ENCODE measurements around the gene ANO6. TPM values are rescaled to one million over a fixed set of nuclear protein-coding genes. Genes with fewer than 3 reads are reported as not detected.

Gene ANO6
- total RNA-seq, 2 experiments from 2014 or later: 19.0 to 21.4 TPM

DNA sequence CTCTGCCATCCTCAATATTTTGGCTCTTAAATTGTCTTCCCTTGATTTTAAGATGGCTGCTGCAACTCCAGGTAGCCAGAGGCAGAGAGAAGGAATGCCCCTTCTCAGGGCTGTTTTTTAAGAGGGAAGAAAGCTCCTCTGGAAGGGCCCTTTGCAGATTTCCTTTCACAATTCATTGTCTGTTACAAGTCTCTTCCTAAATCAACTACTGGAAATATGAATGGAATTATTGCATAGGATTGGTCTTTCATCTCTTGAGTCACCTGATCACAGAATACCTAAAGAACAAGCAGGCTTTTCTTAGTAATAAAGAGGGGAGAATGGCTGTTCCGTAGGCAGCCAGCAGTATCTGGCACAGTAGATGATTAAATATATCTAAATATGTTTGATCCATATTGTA lies 118.5 kb downstream of the ANO6 start:
- H3K27me3 Mint-ChIP-seq: no peaks in the 10 kb centered on the region
- H3K4me1 Mint-ChIP-seq (ENCODE audit: low read depth): no peaks in the 10 kb centered on the region
- H3K36me3 Mint-ChIP-seq: peaks cover 15% of the 10 kb centered on the region
- no peaks in the 10 kb centered on the region for H3K9me3 Mint-ChIP-seq
- CTCF ChIA-PET: no interaction called here
- H3K27ac Mint-ChIP-seq: no peak overlapping the region
- no peak overlapping the region for H3K4me3 Mint-ChIP-seq
- POLR2A ChIA-PET: no interaction called here
- DNase-seq: no peak
- intact Hi-C loops (cut with micrococcal nuclease): no loop called here

DNA sequence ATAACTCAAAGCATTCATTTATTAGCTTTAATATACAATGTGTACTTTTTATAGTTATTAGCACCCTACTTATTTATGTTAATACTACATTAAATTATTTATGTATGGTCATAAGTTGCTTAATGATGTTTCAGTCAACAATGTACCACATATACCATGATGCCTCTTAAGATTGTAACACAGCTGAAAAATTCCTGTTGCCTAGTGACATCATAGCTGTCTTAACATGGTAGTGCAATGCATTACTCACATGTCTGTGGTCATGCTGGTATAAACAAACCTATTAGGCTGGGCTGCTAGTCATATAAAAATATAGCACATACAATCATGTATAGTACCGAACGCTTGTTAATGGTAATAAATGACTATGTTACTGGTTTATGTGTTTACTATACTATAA lies 120.4 kb downstream of the ANO6 start:
- intact Hi-C loops (cut with micrococcal nuclease): no loop called here
- Mint-ChIP-seq H3K9me3 (no peaks in the 10 kb centered on the region), H3K27ac (no peak overlapping the region), H3K4me3 (no peak overlapping the region), H3K4me1 (ENCODE audit: low read depth) (no peaks in the 10 kb centered on the region), H3K36me3 (peaks cover 16% of the 10 kb centered on the region), H3K27me3 (no peaks in the 10 kb centered on the region)
- POLR2A ChIA-PET: no interaction called here
- CTCF ChIA-PET: interaction anchor here (0.7 kb wide), 1 partner anchor 107 kb away, joined by 3 read pairs; no protein-coding TSS in a partner anchor
- DNase-seq: no peak

DNA sequence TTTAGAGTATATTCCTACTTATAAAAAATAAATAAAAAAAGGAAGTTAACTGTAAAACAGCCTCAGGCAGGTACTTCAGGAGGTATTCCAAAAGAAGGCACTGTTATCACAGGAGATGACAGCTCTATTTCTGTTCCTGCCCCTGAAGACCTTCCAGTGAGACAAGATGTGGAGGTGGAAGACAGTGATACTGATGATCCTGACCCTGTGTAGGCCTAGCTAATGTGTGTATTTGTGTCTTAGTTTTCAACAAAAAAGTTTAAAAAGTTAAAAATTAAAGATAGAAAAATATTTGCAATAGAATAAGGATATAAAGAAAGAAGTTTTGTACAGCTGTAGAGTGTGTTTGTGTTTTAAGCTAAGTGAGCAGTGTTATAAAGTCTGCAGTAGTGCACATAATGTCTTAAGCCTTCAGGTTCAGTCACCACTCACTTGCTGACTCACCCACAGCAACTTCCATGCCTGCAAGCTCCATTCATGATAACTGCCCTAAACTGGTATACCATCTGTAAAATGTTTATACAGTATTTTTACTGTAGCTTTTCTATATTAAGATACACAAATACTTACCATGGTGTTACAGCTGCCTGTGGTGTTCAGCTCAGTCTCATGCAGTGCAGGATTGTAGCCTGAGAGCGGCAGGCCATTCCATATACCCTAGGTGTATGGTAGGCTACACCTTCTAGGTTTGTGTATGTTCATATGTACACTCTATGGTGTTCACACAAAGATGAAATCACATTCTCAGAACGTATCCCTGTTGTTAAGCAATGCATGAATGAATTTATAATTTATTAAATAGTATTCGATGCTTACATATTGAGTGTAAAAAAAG lies 121.1 kb downstream of the ANO6 start:
- Mint-ChIP-seq H3K4me1 (ENCODE audit: low read depth) (no peaks in the 10 kb centered on the region), H3K9me3 (no peaks in the 10 kb centered on the region), H3K27me3 (no peaks in the 10 kb centered on the region), H3K36me3 (peaks cover 13% of the 10 kb centered on the region), H3K4me3 (no peak overlapping the region), H3K27ac (no peak overlapping the region)
- ChIA-PET POLR2A (no interaction called here), CTCF (interaction anchor here (0.5 kb wide), 1 partner anchor 115 kb away, joined by 3 read pairs; no protein-coding TSS in a partner anchor)
- DNase-seq: no peak
- intact Hi-C loops (cut with micrococcal nuclease): no loop called here

DNA sequence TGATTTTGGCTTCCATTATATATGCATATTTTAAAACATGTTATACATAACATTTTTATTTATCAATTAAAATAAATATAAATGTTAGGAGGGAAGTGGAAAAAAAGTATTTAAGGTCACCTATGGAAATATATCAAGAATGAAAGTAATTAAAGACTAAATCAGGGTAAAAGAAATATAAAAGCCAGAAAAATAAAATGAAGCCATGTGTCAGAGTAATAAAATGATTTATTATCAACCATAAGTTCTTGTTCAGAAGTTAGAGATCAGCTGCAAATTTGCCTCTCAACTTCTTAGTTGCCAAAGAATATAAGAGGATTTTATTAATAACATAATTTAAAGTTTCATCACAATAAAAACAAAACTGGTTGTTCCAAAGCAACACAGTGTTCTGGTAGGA lies 121.9 kb downstream of the ANO6 start:
- Mint-ChIP-seq H3K9me3 (no peaks in the 10 kb centered on the region), H3K4me3 (no peak overlapping the region), H3K27ac (no peak overlapping the region), H3K4me1 (ENCODE audit: low read depth) (no peaks in the 10 kb centered on the region), H3K27me3 (no peaks in the 10 kb centered on the region), H3K36me3 (peaks cover 7% of the 10 kb centered on the region)
- no peak for DNase-seq
- ChIA-PET POLR2A (no interaction called here), CTCF (interaction anchor here (0.5 kb wide), 1 partner anchor 116 kb away, joined by 3 read pairs; no protein-coding TSS in a partner anchor)
- intact Hi-C loops (cut with micrococcal nuclease): no loop called here

DNA sequence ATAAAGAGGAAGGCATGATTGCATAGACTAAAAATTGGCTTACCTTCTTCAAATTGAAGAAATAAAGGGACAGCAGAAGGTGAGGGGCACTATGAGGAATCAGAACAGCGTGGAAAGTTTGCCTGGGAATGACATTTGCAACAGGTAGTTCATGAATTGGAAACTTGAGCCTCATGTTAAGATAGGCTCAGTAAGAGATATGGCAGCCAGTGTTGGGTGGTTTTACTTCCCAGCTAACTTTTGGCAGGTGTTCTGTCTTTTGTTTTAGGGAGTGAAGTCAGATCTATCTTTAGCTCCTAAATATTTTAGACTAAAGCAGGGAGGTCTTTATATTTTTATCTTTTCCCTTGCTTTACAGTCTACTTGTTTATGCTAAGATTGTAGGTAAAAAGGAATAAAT lies 122.4 kb downstream of the ANO6 start:
- intact Hi-C loops (cut with micrococcal nuclease): no loop called here
- CTCF ChIA-PET: no interaction called here

DNA sequence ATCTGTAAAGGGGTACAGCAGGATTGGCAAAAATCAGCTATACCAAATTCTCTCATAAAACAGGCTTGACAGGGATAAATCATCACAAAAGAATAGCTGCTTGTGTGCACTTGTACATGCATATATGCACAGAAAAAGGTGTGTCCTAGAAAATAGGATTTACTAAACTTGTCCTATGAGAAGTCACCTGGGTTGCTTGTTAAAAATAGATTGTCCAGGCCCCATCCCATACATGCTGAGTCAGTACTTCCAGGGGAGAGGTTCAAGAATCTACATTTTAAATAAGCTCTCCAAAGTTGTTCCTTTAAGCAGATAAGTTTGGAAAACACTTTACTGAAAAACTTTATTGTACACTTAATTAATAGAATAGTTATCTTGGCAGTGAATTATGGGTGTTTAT lies 123.1 kb downstream of the ANO6 start:
- Mint-ChIP-seq H3K27me3 (no peaks in the 10 kb centered on the region), H3K4me1 (ENCODE audit: low read depth) (no peaks in the 10 kb centered on the region), H3K4me3 (no peak overlapping the region), H3K36me3 (peaks cover 7% of the 10 kb centered on the region), H3K9me3 (no peaks in the 10 kb centered on the region), H3K27ac (no peak overlapping the region)
- no peak for DNase-seq
- intact Hi-C loops (cut with micrococcal nuclease): no loop called here
- ChIA-PET CTCF (no interaction called here), POLR2A (interaction anchor here (0.5 kb wide), 1 partner anchor 415 kb away, joined by 4 read pairs; no protein-coding TSS in a partner anchor)

More for the DNA sequence above, 122.4 kb downstream of the ANO6 start:
- Mint-ChIP-seq H3K4me3 (no peak overlapping the region), H3K27me3 (no peaks in the 10 kb centered on the region), H3K9me3 (no peaks in the 10 kb centered on the region), H3K36me3 (peaks cover 7% of the 10 kb centered on the region), H3K27ac (no peak overlapping the region), H3K4me1 (ENCODE audit: low read depth) (no peaks in the 10 kb centered on the region)
- POLR2A ChIA-PET: no interaction called here
- no peak for DNase-seq

DNA sequence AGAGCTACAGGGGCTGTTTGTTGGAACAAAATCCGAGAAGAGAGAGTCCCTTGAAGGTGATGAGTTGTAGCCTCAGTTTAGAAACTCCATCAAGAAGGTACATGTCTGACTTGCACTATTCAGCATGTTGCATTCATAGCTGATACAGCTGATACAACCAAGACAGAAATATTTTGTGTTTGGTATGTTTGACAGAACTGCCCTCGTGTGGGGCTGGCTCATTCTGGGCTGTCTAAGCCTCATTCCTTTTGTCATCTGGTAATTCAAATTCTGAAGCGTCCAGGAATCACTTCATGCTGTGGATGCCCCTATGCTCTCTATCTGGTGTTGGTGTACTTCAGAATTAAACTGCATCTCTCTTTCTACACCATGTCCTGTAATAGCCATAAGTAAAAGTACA lies 126.3 kb downstream of the ANO6 start:
- Mint-ChIP-seq H3K9me3 (no peaks in the 10 kb centered on the region), H3K36me3 (peaks cover 6% of the 10 kb centered on the region), H3K27me3 (no peaks in the 10 kb centered on the region), H3K4me1 (ENCODE audit: low read depth) (no peaks in the 10 kb centered on the region), H3K4me3 (no peak overlapping the region), H3K27ac (no peak overlapping the region)
- DNase-seq: no peak
- ChIA-PET POLR2A (no interaction called here), CTCF (no interaction called here)
- intact Hi-C loops (cut with micrococcal nuclease): no loop called here

DNA sequence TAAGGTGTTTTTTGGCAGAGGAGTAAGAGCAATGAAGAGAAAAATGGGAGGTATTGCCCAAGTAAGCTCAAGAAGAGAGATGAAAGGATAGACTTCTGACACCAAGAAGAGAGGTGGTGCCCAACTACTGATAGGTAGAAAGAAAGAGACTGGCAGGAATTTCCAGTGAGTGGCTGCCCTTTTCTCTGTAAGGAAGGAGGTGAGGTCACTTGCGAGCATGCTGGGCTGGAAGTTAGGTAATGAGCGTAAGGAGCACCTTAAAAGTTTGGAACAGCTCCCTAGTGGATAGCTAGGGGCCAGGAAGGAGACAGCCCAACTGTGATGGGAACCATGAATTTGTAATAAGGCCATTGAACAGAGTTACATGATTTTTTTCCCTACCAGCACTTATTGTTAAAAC lies 127.0 kb downstream of the ANO6 start:
- Mint-ChIP-seq H3K36me3 (peaks cover 7% of the 10 kb centered on the region), H3K27ac (no peak overlapping the region), H3K9me3 (no peaks in the 10 kb centered on the region), H3K27me3 (no peaks in the 10 kb centered on the region), H3K4me1 (ENCODE audit: low read depth) (no peaks in the 10 kb centered on the region), H3K4me3 (no peak overlapping the region)
- ChIA-PET POLR2A (no interaction called here), CTCF (no interaction called here)
- DNase-seq: no peak
- intact Hi-C loops (cut with micrococcal nuclease): no loop called here

DNA sequence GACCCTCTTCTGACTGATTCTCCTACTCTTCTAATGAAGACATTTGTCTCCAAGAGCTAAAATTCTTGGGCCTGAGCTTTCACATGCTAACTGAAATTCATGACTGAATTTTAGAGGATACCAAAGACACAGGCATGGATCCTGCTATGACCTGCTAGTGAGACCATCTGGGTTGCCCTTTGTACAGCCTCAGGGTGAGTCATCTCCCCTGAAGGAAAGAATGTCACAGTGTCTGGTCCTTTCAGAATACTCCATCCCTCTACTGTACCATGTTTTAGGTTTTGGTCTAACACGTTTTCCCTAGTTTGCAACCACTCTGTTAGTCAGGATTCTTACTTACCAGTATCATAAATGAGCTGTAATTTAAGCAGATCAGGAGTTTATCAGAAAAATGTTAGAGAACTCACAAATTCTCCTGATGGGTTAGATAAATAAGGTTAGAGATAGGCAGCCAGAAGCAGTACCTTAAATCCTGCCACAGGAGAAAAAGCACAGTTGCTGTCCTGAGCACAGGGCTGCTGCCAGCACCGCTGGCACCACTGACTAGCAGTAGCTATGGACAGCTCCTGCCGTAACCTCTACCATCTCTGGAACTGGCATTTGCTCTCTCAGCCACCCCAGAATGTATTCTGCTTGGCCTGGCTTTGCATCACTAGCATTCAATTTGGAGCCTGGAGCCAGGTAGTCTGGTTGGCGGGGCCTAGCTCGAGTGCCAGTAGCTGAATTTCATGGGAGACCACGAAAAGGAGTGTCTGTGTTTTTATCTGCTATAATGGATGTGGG lies 127.6 kb downstream of the ANO6 start:
- H3K9me3 Mint-ChIP-seq: no peaks in the 10 kb centered on the region
- H3K27ac Mint-ChIP-seq: no peak overlapping the region
- H3K27me3 Mint-ChIP-seq: no peaks in the 10 kb centered on the region
- ChIA-PET CTCF (no interaction called here), POLR2A (no interaction called here)
- intact Hi-C loops (cut with micrococcal nuclease): no loop called here
- H3K4me1 Mint-ChIP-seq (ENCODE audit: low read depth): no peaks in the 10 kb centered on the region
- peaks cover 13% of the 10 kb centered on the region for H3K36me3 Mint-ChIP-seq
- DNase-seq: no peak
- no peak overlapping the region for H3K4me3 Mint-ChIP-seq

DNA sequence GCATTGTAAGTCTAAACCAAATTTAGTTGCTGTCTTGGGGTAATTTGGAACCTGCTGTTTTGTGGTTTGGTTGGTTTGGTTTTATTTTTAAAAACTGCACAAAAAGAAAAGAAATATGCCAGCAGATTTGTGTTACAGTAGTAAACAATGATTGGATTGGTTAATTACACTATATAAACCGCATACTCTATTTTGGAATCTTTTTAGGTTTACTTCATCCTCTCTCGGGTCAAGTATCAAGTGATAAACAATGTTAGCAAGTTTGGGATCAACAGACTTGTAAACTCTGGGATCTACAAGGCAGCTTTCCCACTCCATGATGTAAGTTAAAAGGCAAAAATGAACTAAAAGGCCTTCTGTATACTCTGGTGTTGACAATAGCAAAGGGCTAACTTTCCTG lies 132.4 kb downstream of the ANO6 start:
- Mint-ChIP-seq H3K27me3 (no peaks in the 10 kb centered on the region), H3K27ac (no peak overlapping the region), H3K4me1 (ENCODE audit: low read depth) (no peaks in the 10 kb centered on the region), H3K4me3 (no peak overlapping the region), H3K36me3 (peaks cover 45% of the 10 kb centered on the region), H3K9me3 (no peaks in the 10 kb centered on the region)
- ChIA-PET POLR2A (no interaction called here), CTCF (no interaction called here)
- intact Hi-C loops (cut with micrococcal nuclease): no loop called here
- DNase-seq: no peak

DNA sequence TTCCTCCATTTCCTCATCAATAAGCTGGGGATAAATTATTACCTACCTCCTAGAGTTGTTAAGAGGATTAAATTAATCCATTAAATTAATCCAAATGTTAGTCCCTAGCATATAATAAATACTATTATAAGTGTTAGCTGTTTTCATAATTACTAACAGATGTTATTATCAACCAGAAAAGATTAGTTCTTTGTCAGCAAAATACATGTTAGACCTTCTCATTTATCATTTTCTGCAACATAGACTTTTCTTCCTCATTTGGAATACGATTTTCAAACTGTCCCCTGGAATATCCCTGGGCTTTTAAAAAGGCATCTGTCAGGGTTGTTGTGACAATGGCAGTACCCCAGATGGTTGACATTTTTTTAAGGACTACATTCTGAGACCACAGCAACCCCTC lies 133.1 kb downstream of the ANO6 start:
- H3K36me3 Mint-ChIP-seq: peaks cover 48% of the 10 kb centered on the region
- no peak for DNase-seq
- no peak overlapping the region for H3K27ac Mint-ChIP-seq
- ChIA-PET POLR2A (no interaction called here), CTCF (no interaction called here)
- peaks cover 4% of the 10 kb centered on the region for H3K4me1 Mint-ChIP-seq (ENCODE audit: low read depth)
- intact Hi-C loops (cut with micrococcal nuclease): no loop called here
- no peaks in the 10 kb centered on the region for H3K9me3 Mint-ChIP-seq
- H3K27me3 Mint-ChIP-seq: no peaks in the 10 kb centered on the region
- no peak overlapping the region for H3K4me3 Mint-ChIP-seq

DNA sequence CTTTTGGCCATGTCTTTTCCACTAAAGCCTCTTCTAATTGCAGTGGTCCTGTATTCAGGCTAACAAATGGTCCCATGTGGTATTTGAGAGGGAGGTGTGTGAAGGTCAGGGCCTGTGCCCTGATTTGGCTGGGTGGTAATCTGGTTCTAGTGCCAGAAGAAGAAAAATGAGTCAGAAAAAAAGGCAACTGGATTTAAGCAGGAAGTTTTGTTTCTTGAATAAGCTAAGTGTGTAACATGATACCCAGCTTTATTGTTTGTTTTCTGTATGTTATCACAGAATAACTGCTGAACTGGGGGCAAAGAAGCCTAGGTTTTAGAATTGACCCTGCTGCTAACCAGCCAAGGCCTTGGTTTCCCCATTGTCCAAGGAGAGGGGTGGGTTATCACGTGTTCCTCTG lies 134.0 kb downstream of the ANO6 start:
- Mint-ChIP-seq H3K4me1 (ENCODE audit: low read depth) (peaks cover 10% of the 10 kb centered on the region), H3K4me3 (no peak overlapping the region), H3K36me3 (peaks cover 48% of the 10 kb centered on the region), H3K27me3 (no peaks in the 10 kb centered on the region), H3K9me3 (no peaks in the 10 kb centered on the region), H3K27ac (no peak overlapping the region)
- DNase-seq: no peak
- ChIA-PET CTCF (interaction anchor here (0.6 kb wide), 1 partner anchor 59 kb away, joined by 4 read pairs; no protein-coding TSS in a partner anchor), POLR2A (no interaction called here)
- intact Hi-C loops (cut with micrococcal nuclease): no loop called here

DNA sequence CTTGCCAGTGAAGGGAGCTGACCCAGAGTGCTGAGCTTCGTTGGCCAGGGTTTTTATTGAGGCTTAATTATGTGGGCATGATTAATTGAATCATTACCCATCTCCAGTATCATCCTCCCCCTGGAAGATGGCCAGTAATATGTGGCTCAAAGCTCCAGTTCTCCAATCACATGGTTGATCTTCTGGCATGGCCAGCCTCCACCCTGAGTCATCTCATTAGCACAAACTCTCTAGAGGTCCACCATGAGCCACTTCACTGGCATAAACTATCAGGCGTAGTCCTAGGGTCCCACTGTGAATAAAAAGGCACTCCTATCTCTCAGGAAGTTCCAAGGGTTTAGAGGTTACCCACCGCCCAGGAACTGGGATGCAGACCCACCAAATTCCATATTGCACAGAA lies 135.0 kb downstream of the ANO6 start:
- H3K4me3 Mint-ChIP-seq: no peak overlapping the region
- peaks cover 54% of the 10 kb centered on the region for H3K36me3 Mint-ChIP-seq
- peaks cover 14% of the 10 kb centered on the region for H3K4me1 Mint-ChIP-seq (ENCODE audit: low read depth)
- no peaks in the 10 kb centered on the region for H3K9me3 Mint-ChIP-seq
- ChIA-PET POLR2A (no interaction called here), CTCF (no interaction called here)
- intact Hi-C loops (cut with micrococcal nuclease): no loop called here
- DNase-seq: no peak
- H3K27ac Mint-ChIP-seq: no peak overlapping the region
- H3K27me3 Mint-ChIP-seq: no peaks in the 10 kb centered on the region
